ENCODE results near the gene POLR2C. TPM values are rescaled to one million over a fixed set of nuclear protein-coding genes. Genes with fewer than 3 reads are reported as not detected.

Gene POLR2C
- total RNA-seq, 2 experiments from 2014 or later, result 52.3 to 101 TPM

DNA sequence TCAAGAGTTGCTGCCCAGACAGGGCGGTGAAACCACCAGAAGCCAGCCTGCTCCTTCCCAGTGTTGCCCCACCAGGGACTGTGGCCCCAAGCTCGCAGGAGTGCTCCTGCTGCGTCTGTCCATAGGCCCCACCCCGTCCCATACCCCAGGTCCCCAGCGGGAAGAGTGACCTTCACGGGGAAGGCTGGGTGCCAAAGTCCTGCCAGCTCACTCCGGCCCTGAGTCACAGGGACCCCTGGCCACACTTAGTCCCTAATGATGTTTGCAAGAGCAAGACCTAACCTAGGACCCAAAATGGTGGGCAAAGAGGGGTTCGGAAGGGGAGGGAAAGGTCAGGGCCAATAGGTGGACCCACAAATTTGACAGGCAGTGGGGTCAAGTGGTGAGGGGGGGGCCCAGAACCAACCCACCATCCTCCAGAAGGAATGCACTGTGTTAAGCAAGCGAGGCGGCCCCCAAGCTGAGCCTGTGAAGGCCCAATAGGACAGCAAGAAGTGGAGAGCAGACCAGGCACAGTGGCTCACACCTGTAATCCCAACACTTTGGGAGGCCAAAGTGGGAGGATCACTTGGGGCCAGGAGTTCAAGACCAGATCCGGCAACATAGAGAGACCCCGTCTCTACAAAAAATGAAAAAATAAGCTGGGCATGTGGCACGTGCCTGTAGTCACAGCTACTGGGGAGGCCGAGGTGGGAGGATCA, 20.5 kb downstream of the POLR2C start:
- Histone ChIP-seq H3K36me3 (ENCODE audit: insufficient read depth, low read length) (no peaks in the 10 kb centered on the region), H3K27ac (ENCODE audit: low read depth, low read length, poor library complexity, severe bottlenecking) (no peak overlapping the region), H3K4me2 (ENCODE audit: low read length) (no peak overlapping the region), H3K79me2 (ENCODE audit: insufficient read depth, low read depth, low read length) (no peaks in the 10 kb centered on the region), H3K4me3 (ENCODE audit: low read depth, low read length, poor library complexity, severe bottlenecking) (no peak overlapping the region), H3K9me2 (ENCODE audit: insufficient read depth, low read length) (no peaks in the 10 kb centered on the region), H4K20me1 (ENCODE audit: insufficient read depth, low read length) (no peaks in the 10 kb centered on the region), H3K4me1 (ENCODE audit: insufficient read depth, low read length, poor library complexity, severe bottlenecking) (peaks cover 5% of the 10 kb centered on the region), H2AFZ (ENCODE audit: low read length) (no peak overlapping the region), H3K9me3 (ENCODE audit: low read length) (no peaks in the 10 kb centered on the region)
- ChIA-PET POLR2A (interaction anchor here (0.9 kb wide), 1 partner anchor 43 kb away, joined by 5 read pairs; no protein-coding TSS in a partner anchor), CTCF (ENCODE audit: unreplicated experiment) (no interaction called here)
- TF ChIP-seq, protein P1, sequence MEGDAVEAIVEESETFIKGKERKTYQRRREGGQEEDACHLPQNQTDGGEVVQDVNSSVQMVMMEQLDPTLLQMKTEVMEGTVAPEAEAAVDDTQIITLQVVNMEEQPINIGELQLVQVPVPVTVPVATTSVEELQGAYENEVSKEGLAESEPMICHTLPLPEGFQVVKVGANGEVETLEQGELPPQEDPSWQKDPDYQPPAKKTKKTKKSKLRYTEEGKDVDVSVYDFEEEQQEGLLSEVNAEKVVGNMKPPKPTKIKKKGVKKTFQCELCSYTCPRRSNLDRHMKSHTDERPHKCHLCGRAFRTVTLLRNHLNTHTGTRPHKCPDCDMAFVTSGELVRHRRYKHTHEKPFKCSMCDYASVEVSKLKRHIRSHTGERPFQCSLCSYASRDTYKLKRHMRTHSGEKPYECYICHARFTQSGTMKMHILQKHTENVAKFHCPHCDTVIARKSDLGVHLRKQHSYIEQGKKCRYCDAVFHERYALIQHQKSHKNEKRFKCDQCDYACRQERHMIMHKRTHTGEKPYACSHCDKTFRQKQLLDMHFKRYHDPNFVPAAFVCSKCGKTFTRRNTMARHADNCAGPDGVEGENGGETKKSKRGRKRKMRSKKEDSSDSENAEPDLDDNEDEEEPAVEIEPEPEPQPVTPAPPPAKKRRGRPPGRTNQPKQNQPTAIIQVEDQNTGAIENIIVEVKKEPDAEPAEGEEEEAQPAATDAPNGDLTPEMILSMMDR (conservative IDR thresholded peaks at IDR 0.05; ENCODE audit: low read length), result no peak
- TF ChIP-seq EZH2phosphoT487 (IDR thresholded peaks at IDR 0.05; ENCODE audit: borderline replicate concordance, low read depth, low read length), result no peak
- no TSS peak for BruUV-seq (replicated peaks)
- DNase-seq (ENCODE audit: low spot score), result no peak
- intact Hi-C loops (cut with micrococcal nuclease; ENCODE audit: unreplicated experiment), result no loop called here

DNA sequence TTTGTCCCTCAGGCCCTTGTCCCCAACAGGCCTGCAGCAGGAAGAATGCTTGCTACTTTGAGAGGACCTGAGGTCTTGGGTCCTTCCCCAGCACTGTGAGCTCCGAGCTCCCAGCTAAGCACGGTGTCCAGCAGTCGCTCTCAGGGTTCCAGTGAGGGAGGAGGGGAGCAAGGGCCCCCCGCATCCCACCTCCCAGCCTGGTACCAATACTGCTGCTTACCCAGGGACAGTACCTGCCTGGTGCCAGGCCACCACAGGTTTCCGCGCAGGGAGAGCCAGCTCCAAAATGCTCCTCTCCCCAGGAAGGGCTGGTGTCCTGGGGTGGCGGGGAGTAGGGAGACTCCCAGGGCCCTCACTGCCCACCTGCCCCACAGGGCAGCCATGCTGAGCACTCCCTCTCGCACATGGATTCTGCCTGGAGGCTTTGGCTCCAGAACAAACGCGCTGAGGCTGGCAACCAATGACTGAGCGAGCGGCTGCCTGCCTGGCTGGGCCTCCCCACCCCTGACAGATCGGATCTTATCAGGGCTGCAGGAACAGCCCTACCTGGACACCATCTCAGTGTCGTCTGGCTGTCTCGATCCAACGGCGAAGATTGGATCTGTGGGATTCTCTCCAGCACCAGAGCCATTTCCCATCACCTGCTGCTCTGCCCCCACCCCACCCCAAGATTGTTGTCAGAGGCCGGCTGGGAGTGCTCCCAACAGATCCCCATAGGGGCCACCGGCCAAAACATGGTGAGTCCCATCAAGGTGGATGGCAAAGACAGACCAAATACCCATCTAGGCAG, 21.4 kb downstream of the POLR2C start:
- ChIA-PET POLR2A (interaction anchor here (0.9 kb wide), 1 partner anchor 42 kb away, joined by 5 read pairs; no protein-coding TSS in a partner anchor), CTCF (ENCODE audit: unreplicated experiment) (no interaction called here)
- Histone ChIP-seq H3K4me1 (ENCODE audit: insufficient read depth, low read length, poor library complexity, severe bottlenecking) (peaks cover 5% of the 10 kb centered on the region), H3K27ac (ENCODE audit: low read depth, low read length, poor library complexity, severe bottlenecking) (no peak overlapping the region), H3K9me2 (ENCODE audit: insufficient read depth, low read length) (no peaks in the 10 kb centered on the region), H4K20me1 (ENCODE audit: insufficient read depth, low read length) (no peaks in the 10 kb centered on the region), H3K79me2 (ENCODE audit: insufficient read depth, low read depth, low read length) (no peaks in the 10 kb centered on the region), H3K36me3 (ENCODE audit: insufficient read depth, low read length) (no peaks in the 10 kb centered on the region), H3K4me3 (ENCODE audit: low read depth, low read length, poor library complexity, severe bottlenecking) (no peak overlapping the region), H3K9me3 (ENCODE audit: low read length) (no peaks in the 10 kb centered on the region), H2AFZ (ENCODE audit: low read length) (no peak overlapping the region), H3K4me2 (ENCODE audit: low read length) (no peak overlapping the region)
- intact Hi-C loops (cut with micrococcal nuclease; ENCODE audit: unreplicated experiment), result no loop called here
- TF ChIP-seq, protein P1 (conservative IDR thresholded peaks at IDR 0.05; ENCODE audit: low read length), result no peak
- TF ChIP-seq EZH2phosphoT487 (IDR thresholded peaks at IDR 0.05; ENCODE audit: borderline replicate concordance, low read depth, low read length), result no peak
- no TSS peak for BruUV-seq (replicated peaks)
- DNase-seq (ENCODE audit: low spot score), result no peak

All from OCI-LY7 (cell line).